Tibial nerve (tissue), 4 donors: ENCODE measurements around the gene MYL9.

ENCODE experiments used
- CTCF ChIP-seq, 5 experiments: fragments of 200-600 bp in 3 of 5; fragments of 450-650 bp in 2 of 5; sonication (generic) in 3 of 5; IDR thresholded peaks; one replicate each; pipeline ENCODE4 v1.5.1; 2016 to 2019; ENCODE audit warnings: antibody characterized with exemption in 5 of 5, mild to moderate bottlenecking in 3 of 5, moderate library complexity in 2 of 5
- EP300 ChIP-seq, 2 donors: sonication (generic); formaldehyde crosslinking; IDR thresholded peaks; one replicate each; pipeline ENCODE4 v1.6.1; 2017; ENCODE audit warnings: antibody characterized with exemption in 2 of 2, mild to moderate bottlenecking in 1 of 2
- POLR2A ChIP-seq, 2 donors: fragments of 450-650 bp; IDR thresholded peaks; one replicate each; pipeline ENCODE4 v1.6.1; 2017; ENCODE audit warnings: antibody characterized with exemption in 2 of 2, mild to moderate bottlenecking in 2 of 2, moderate library complexity in 2 of 2

GRCh38 chr20:36599912-36600345 lies 58.6 kb downstream of the MYL9 start:
- TF ChIP-seq CTCF (IDR thresholded peaks at IDR 0.05): no peak
- TF ChIP-seq POLR2A (IDR thresholded peaks at IDR 0.05): no peak
- TF ChIP-seq EP300 (IDR thresholded peaks at IDR 0.05): no peak
